ENCODE data around the gene SCART1. TPM values are rescaled to one million over a fixed set of nuclear protein-coding genes. Genes with fewer than 3 reads are reported as not detected.

SCART1 gene
- total RNA-seq, 4 donors from 2014 or later = 1.8 to 9.5 (median 6.1) TPM

- intact Hi-C loops (cut with DNase I; ENCODE audit: low total_unique reads) = no loop called here
- DNase-seq = no peak
- Histone ChIP-seq H3K4me1 (no peaks in the 10 kb centered on the region), H3K36me3 (no peaks in the 10 kb centered on the region), H3K27me3 (no peaks in the 10 kb centered on the region), H3K27ac (no peak overlapping the region), H3K9me3 (no peaks in the 10 kb centered on the region), H3K4me3 (no peak overlapping the region)
- no peak for TF ChIP-seq CTCF (IDR thresholded peaks at IDR 0.05)
- no peak for TF ChIP-seq POLR2A (IDR thresholded peaks at IDR 0.05)
Observed at GRCh38 chr10:133475425-133475734, 21.6 kb downstream of the SCART1 start.

DNA sequence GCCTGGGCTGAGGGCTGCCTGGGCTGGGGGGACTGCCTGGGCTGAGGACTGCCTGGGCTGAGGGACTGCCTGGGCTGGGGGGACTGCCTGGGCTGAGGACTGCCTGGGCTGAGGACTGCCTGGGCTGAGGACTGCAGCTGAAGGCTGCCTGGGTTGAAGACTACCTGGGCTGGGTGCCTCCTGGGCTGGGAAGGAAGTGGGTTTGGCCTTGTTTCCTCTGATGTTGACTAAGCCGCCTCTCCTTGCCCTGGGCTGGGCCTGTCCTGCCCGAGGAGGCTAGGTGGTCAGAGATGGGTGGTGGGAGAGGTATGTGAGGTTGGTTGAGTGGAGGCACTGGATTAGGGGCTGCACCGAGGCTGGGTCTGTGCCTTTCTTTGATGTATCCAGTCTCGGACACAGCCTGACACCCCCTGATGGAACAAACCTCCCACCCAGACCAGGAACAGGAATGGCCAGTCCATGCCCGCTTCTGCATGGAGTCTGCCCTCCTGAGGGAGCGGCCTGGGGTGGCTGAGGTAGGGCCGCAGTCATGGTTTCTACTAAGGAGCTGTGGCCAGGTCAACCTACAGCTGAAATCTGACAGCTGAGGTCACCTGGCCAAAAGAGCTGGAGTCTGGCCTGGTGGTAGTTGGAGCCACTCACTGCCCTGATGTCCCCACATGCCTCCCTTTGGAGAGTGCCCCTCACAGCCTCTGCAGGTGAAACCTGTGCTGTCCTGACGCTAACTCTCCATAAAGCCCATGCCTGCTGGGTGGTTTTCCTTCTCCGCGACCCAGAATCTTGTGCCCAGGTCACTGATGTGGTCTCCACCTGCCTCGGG, 22.3 kb downstream of the SCART1 start:
- Histone ChIP-seq H3K4me1 (no peaks in the 10 kb centered on the region), H3K36me3 (no peaks in the 10 kb centered on the region), H3K27me3 (no peaks in the 10 kb centered on the region), H3K9me3 (no peaks in the 10 kb centered on the region), H3K27ac (no peak overlapping the region), H3K4me3 (no peak overlapping the region)
- no peak for DNase-seq
- TF ChIP-seq POLR2A (IDR thresholded peaks at IDR 0.05) = no peak
- TF ChIP-seq CTCF (IDR thresholded peaks at IDR 0.05) = no peak
- intact Hi-C loops (cut with DNase I; ENCODE audit: low total_unique reads) = no loop called here

DNA sequence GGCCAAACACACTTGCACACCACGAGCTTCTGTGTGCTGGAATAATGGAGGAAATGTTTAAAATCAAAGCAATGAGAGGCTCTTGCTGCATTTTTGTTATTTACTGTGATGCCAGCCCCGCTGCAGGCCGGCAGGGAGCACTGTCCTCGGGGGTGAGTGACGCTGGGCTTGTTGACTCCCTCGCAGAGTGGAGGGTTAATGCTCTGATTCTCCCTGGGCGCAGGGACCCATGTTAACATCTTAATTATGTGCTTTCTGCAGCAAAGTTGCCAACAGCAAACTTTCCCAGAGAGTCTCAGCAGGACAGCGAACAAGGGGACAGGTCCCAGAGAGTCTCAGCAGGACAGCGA, 22.9 kb downstream of the SCART1 start:
- H3K4me3 ChIP-seq = no peak overlapping the region
- no peaks in the 10 kb centered on the region for H3K36me3 ChIP-seq
- H3K9me3 ChIP-seq = no peaks in the 10 kb centered on the region
- DNase-seq = no peak
- intact Hi-C loops (cut with DNase I; ENCODE audit: low total_unique reads) = no loop called here
- H3K4me1 ChIP-seq = no peaks in the 10 kb centered on the region
- no peak overlapping the region for H3K27ac ChIP-seq
- H3K27me3 ChIP-seq = no peaks in the 10 kb centered on the region
- no peak for TF ChIP-seq POLR2A (IDR thresholded peaks at IDR 0.05)
- no peak for TF ChIP-seq CTCF (IDR thresholded peaks at IDR 0.05)

- no peak overlapping the region for H3K4me3 ChIP-seq
- no peak overlapping the region for H3K27ac ChIP-seq
- H3K4me1 ChIP-seq = no peaks in the 10 kb centered on the region
- H3K36me3 ChIP-seq = no peaks in the 10 kb centered on the region
- intact Hi-C loops (cut with DNase I; ENCODE audit: low total_unique reads) = no loop called here
- no peaks in the 10 kb centered on the region for H3K27me3 ChIP-seq
- H3K9me3 ChIP-seq = peaks cover 0 to 14% of the 10 kb centered on the region in 2 donors
- DNase-seq = no peak
- TF ChIP-seq CTCF (IDR thresholded peaks at IDR 0.05) (no peak), POLR2A (IDR thresholded peaks at IDR 0.05) (no peak)
Observed at GRCh38 chr10:133481086-133481643, 27.4 kb downstream of the SCART1 start.

- Histone ChIP-seq H3K36me3 (no peaks in the 10 kb centered on the region), H3K27ac (no peak overlapping the region), H3K4me1 (no peaks in the 10 kb centered on the region), H3K27me3 (no peaks in the 10 kb centered on the region), H3K9me3 (peaks cover 0 to 14% of the 10 kb centered on the region in 2 donors), H3K4me3 (no peak overlapping the region)
- intact Hi-C loops (cut with DNase I; ENCODE audit: low total_unique reads) = no loop called here
- TF ChIP-seq CTCF (IDR thresholded peaks at IDR 0.05) (no peak), POLR2A (IDR thresholded peaks at IDR 0.05) (no peak)
- no peak for DNase-seq
Observed at GRCh38 chr10:133481657-133482056, 27.9 kb downstream of the SCART1 start.

Measured in uterus (tissue), 4 donors.